Parathyroid adenoma (tissue), 2 donors: ENCODE data around the gene TSPAN5.
A peak's percentile ranks its signal among the peaks of the same experiment; 100 is the strongest.

Experiments used
- H2AFZ ChIP-seq: fragments of 300-600 bp; sonication (generic); one replicate; pipeline ENCODE4 v1.7.0; 2017; ENCODE audit warnings: antibody characterized with exemption, mild to moderate bottlenecking
- H3K27ac ChIP-seq: fragments of 300-600 bp; sonication (generic); one replicate; pipeline ENCODE4 v1.7.0; 2017
- H3K27me3 ChIP-seq: fragments of 300-600 bp; sonication (generic); one replicate; pipeline ENCODE4 v1.7.0; 2017; ENCODE audit warnings: low read length; ENCODE audit not compliant: control insufficient read depth, insufficient read depth
- H3K36me3 ChIP-seq: fragments of 300-600 bp; sonication (generic); one replicate; pipeline ENCODE4 v1.7.0; 2017; ENCODE audit warnings: low read length; ENCODE audit not compliant: control insufficient read depth, insufficient read depth
- H3K4me1 ChIP-seq: fragments of 300-600 bp; sonication (generic); one replicate; pipeline ENCODE4 v1.7.0; 2017; ENCODE audit warnings: control low read depth
- H3K4me2 ChIP-seq: fragments of 300-600 bp; sonication (generic); one replicate; pipeline ENCODE4 v1.7.0; 2017; ENCODE audit warnings: low read length
- H3K4me3 ChIP-seq: fragments of 300-600 bp; sonication (generic); one replicate; pipeline ENCODE4 v1.7.0; 2017; ENCODE audit warnings: low read depth, low read length
- H3K79me2 ChIP-seq: fragments of 300-600 bp; sonication (generic); one replicate; pipeline ENCODE4 v1.7.0; 2017; ENCODE audit warnings: control low read depth
- H3K9ac ChIP-seq: fragments of 300-600 bp; sonication (generic); one replicate; pipeline ENCODE4 v1.7.0; 2017; ENCODE audit warnings: mild to moderate bottlenecking
- H3K9me3 ChIP-seq: fragments of 300-600 bp; sonication (generic); one replicate; pipeline ENCODE4 v1.7.0; 2017; ENCODE audit warnings: low read length; ENCODE audit not compliant: control insufficient read depth
- TF ChIP-seq, protein P1 (sequence below): fragments of 300-600 bp; sonication (generic); IDR thresholded peaks from one replicate; pipeline ENCODE4 v1.7.0; 2017; ENCODE audit warnings: antibody characterized with exemption, mild to moderate bottlenecking
- donor health status: primary hyperparathyroidism.

TSPAN5 gene

GRCh38 chr4:98659106-98659592 lies 738 bp upstream of the TSPAN5 start:
- no peaks in the 10 kb centered on the region for H3K79me2 ChIP-seq
- no peaks in the 10 kb centered on the region for H3K27me3 ChIP-seq
- no peak overlapping the region for H3K9ac ChIP-seq
- H2AFZ ChIP-seq = peak overlapping the region; percentile 80
- peak overlapping the region; percentile 39 for H3K27ac ChIP-seq
- H3K4me3 ChIP-seq = peak overlapping the region; percentile 56
- TF ChIP-seq, protein P1, sequence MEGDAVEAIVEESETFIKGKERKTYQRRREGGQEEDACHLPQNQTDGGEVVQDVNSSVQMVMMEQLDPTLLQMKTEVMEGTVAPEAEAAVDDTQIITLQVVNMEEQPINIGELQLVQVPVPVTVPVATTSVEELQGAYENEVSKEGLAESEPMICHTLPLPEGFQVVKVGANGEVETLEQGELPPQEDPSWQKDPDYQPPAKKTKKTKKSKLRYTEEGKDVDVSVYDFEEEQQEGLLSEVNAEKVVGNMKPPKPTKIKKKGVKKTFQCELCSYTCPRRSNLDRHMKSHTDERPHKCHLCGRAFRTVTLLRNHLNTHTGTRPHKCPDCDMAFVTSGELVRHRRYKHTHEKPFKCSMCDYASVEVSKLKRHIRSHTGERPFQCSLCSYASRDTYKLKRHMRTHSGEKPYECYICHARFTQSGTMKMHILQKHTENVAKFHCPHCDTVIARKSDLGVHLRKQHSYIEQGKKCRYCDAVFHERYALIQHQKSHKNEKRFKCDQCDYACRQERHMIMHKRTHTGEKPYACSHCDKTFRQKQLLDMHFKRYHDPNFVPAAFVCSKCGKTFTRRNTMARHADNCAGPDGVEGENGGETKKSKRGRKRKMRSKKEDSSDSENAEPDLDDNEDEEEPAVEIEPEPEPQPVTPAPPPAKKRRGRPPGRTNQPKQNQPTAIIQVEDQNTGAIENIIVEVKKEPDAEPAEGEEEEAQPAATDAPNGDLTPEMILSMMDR = no peak
- no peaks in the 10 kb centered on the region for H3K9me3 ChIP-seq
- peak overlapping the region; percentile 67 for H3K4me2 ChIP-seq
- no peaks in the 10 kb centered on the region for H3K4me1 ChIP-seq
- H3K36me3 ChIP-seq = no peaks in the 10 kb centered on the region

GRCh38 chr4:98657531-98658286 lies 702 bp downstream of the TSPAN5 start:
- Histone ChIP-seq H3K36me3 (no peaks in the 10 kb centered on the region), H3K4me3 (peak overlapping the region; percentile 53), H3K4me1 (no peaks in the 10 kb centered on the region), H3K9me3 (no peaks in the 10 kb centered on the region), H3K27me3 (no peaks in the 10 kb centered on the region), H3K4me2 (peak overlapping the region; percentile 96), H3K79me2 (no peaks in the 10 kb centered on the region), H3K9ac (no peak overlapping the region), H2AFZ (peak overlapping the region; percentile 93), H3K27ac (no peak overlapping the region)
- TF ChIP-seq, protein P1 = no peak

DNA sequence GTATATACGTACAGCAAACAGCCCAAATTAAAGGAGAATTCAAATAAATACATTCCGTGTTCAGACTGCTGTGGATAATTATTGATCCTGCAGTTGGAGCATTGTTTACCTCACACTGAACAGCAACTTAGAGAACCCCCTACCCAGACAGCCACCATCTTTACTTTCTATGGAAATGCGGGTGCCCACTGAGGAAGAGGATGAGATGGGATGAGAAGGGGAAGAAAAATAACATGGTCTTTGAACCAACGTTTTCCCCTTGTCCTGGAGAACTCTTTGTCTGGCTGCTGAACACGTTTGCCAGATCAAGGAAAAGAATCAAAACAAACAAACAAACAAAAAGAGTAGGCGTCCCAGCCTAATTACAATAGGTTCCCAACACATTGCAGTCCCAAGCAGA lies 1.5 kb downstream of the TSPAN5 start:
- no peak overlapping the region for H3K27ac ChIP-seq
- H3K9ac ChIP-seq = no peak overlapping the region
- no peaks in the 10 kb centered on the region for H3K4me1 ChIP-seq
- peak overlapping the region; percentile 96 for H3K4me2 ChIP-seq
- TF ChIP-seq, protein P1 = no peak
- no peak overlapping the region for H2AFZ ChIP-seq
- H3K4me3 ChIP-seq = peak overlapping the region; percentile 53
- H3K79me2 ChIP-seq = no peaks in the 10 kb centered on the region
- no peaks in the 10 kb centered on the region for H3K27me3 ChIP-seq
- no peaks in the 10 kb centered on the region for H3K36me3 ChIP-seq
- no peaks in the 10 kb centered on the region for H3K9me3 ChIP-seq

DNA sequence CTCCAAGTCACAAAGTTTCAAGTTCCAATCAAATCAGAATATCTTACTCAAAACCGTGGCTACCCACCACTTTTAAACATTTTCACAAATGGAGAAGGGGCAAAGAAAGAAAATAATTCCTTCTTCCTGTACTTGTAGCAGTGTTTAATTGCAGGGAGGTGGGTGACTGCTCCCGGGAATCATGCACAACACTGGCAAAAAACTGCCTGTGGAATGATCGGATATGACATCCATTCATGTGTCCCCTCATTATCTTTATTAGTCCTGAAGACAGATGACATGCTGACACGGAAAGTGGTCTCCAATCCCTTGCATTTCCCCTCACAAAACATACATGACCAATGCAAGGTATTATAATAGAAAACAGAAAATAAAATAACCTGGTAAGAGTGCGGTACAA lies 2.0 kb downstream of the TSPAN5 start:
- no peaks in the 10 kb centered on the region for H3K36me3 ChIP-seq
- H2AFZ ChIP-seq = no peak overlapping the region
- no peaks in the 10 kb centered on the region for H3K27me3 ChIP-seq
- TF ChIP-seq, protein P1 = no peak
- no peaks in the 10 kb centered on the region for H3K4me1 ChIP-seq
- H3K4me2 ChIP-seq = no peak overlapping the region
- no peak overlapping the region for H3K9ac ChIP-seq
- no peak overlapping the region for H3K27ac ChIP-seq
- no peak overlapping the region for H3K4me3 ChIP-seq
- no peaks in the 10 kb centered on the region for H3K9me3 ChIP-seq
- H3K79me2 ChIP-seq = no peaks in the 10 kb centered on the region
